Lung (tissue), 12 donors: Measurements from ENCODE around the gene SH3RF2. TPM values are rescaled to one million over a fixed set of nuclear protein-coding genes. Genes with fewer than 3 reads are reported as not detected.

Source experiments
- ATAC-seq: fragments of 200-7000 bp; cut with Tn5 transposase; one replicate; pipeline ENCODE4 v1.9.1; 2020; ENCODE audit warnings: moderate number of reproducible peaks; ENCODE audit not compliant: insufficient read depth, low FRiP score
- DNase-seq, 3 donors: peaks; one replicate each; pipeline ENCODE4 v3.0.0-alpha.2; 2013 to 2017
- H3K27ac ChIP-seq, 2 donors: one replicate each; pipeline ENCODE4 v1.5.1; 2013; ENCODE audit warnings: mild to moderate bottlenecking in 2 of 2, moderate library complexity in 2 of 2, control low read depth in 1 of 2, inconsistent platforms in 1 of 2, low read depth in 1 of 2, low read length in 1 of 2
- H3K27me3 ChIP-seq, 3 donors: one replicate each; pipeline ENCODE4 v1.5.1; 2013; ENCODE audit warnings: low read length in 2 of 3; ENCODE audit not compliant: control insufficient read depth in 3 of 3, insufficient read depth in 3 of 3
- H3K36me3 ChIP-seq, 4 donors: one replicate each; pipeline ENCODE4 v1.5.1; 2013; ENCODE audit warnings: low read length in 4 of 4, mild to moderate bottlenecking in 1 of 4, moderate library complexity in 1 of 4; ENCODE audit not compliant: control insufficient read depth in 4 of 4, insufficient read depth in 4 of 4
- H3K4me1 ChIP-seq, 5 donors: one replicate each; pipeline ENCODE4 v1.5.1; 2013; ENCODE audit warnings: low read length in 5 of 5, mild to moderate bottlenecking in 2 of 5, moderate library complexity in 1 of 5; ENCODE audit not compliant: control insufficient read depth in 5 of 5, insufficient read depth in 5 of 5
- H3K4me3 ChIP-seq: one replicate; pipeline ENCODE4 v1.5.1; 2013; ENCODE audit warnings: mild to moderate bottlenecking, control low read depth, moderate library complexity
- H3K9ac ChIP-seq, 2 donors: one replicate each; pipeline ENCODE4 v1.5.1; 2013; ENCODE audit warnings: low read length in 2 of 2, control low read depth in 1 of 2; ENCODE audit not compliant: insufficient read depth in 1 of 2
- H3K9me3 ChIP-seq, 4 donors: one replicate each; pipeline ENCODE4 v1.5.1; 2013; ENCODE audit warnings: low read length in 3 of 4, mild to moderate bottlenecking in 1 of 4, moderate library complexity in 1 of 4; ENCODE audit not compliant: control insufficient read depth in 4 of 4, insufficient read depth in 3 of 4
- CTCF ChIP-seq: IDR thresholded peaks from 2 replicates; pipeline ENCODE4 v1.5.1; 2012; ENCODE audit warnings: mild to moderate bottlenecking; ENCODE audit errors: control extremely low read depth, extremely low read depth
- WGBS, 2 donors: extraction: QIAGEN DNeasy Blood & Tissue Kit; methylation state at CpG; one replicate each; pipeline ENCODE4 v1.1.7; 2013; 5-methylcytosine and 5-hydroxymethylcytosine counted together
- polyA plus RNA-seq, 2 donors: library from polyadenylated mRNA; stranded (reverse); fragments of 200-250 nt; gene quantifications; one replicate each; pipeline ENCODE4 v1.2.1, GENCODE V29; 2013
- total RNA-seq, 2 donors: library from RNA; depleted of rRNA in 1 of 2; stranded (reverse); fragments of >200 nt in 1 of 2; gene quantifications; one replicate each; pipeline ENCODE4 v1.2.1, GENCODE V29; 2014 to 2021
- donor health status: control.
- donor health status: control.
- donor health status: Bipolar disorder and iron deficiency.
- donor health status: healthy.
- donor health status: DM: yes; HTN: yes; CAD: no.

Gene SH3RF2
- total and polyA plus RNA-seq, 4 donors: 1.3 to 14.3 (median 5.0) TPM

DNA sequence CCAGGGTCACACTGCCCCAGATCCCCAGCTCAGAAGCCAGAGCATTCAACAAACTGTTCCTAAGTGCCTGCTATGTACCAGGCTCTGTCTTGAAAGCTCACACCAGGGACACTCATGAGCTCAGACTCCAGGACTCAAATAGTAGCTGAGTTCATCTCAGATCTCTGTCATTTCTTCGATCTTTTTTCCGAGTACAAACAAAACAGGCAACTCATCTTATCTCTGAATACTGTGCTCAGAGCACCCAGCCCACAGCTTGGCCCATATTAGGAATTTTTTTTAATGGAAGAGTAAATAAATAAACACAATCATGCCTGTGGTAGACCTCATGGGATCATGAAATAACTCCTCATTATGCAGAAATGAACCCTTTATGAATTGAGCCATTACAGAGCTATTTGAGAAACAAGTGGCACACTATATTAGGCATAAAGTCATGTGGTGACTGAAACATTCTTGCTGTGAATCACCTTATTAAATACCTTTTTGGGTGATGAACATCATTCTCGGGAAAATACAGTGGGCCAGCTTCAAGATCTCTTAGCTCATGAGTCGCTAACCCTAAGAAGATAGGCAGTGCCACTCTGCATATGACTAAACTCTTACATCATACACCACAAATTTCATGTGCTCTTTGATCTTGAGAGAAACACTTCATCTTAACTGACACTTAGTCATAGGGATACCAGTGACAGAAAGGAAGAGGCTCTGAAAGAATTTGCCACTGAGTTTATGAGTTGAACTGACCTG lies 9.9 kb downstream of the SH3RF2 start:
- peak overlapping the region in 1 of 2 donors; percentile 17 for H3K27ac ChIP-seq
- H3K4me1 ChIP-seq: peaks cover 0 to 5% (median 0%) of the 10 kb centered on the region in 5 donors
- no peak overlapping the region for H3K4me3 ChIP-seq
- no peak for TF ChIP-seq CTCF
- peaks cover 0 to 25% (median 2%) of the 10 kb centered on the region in 3 donors for H3K27me3 ChIP-seq
- DNase-seq: no peak
- WGBS, 2 donors: 65 to 78% methylated on average over 4 of the region's 4 CpGs
- no peaks in the 10 kb centered on the region for H3K9me3 ChIP-seq
- H3K9ac ChIP-seq: no peak overlapping the region
- no peaks in the 10 kb centered on the region for H3K36me3 ChIP-seq
- ATAC-seq: peak; percentile 41

- H3K4me3 ChIP-seq: no peak overlapping the region
- DNase-seq: no peak
- no peak overlapping the region for H3K9ac ChIP-seq
- no peaks in the 10 kb centered on the region for H3K9me3 ChIP-seq
- H3K36me3 ChIP-seq: no peaks in the 10 kb centered on the region
- no peak for TF ChIP-seq CTCF
- ATAC-seq: no peak
- H3K27ac ChIP-seq: no peak overlapping the region
- peaks cover 0 to 24% (median 0%) of the 10 kb centered on the region in 3 donors for H3K27me3 ChIP-seq
- H3K4me1 ChIP-seq: peaks cover 0 to 7% (median 0%) of the 10 kb centered on the region in 5 donors
These were observed 11.2 kb downstream of the SH3RF2 start for GRCh38 chr5:145947581-145947980.

- no peaks in the 10 kb centered on the region for H3K36me3 ChIP-seq
- H3K9me3 ChIP-seq: no peaks in the 10 kb centered on the region
- H3K4me3 ChIP-seq: no peak overlapping the region
- no peak for DNase-seq
- H3K27me3 ChIP-seq: peaks cover 0 to 24% (median 0%) of the 10 kb centered on the region in 3 donors
- no peak for TF ChIP-seq CTCF
- no peak for ATAC-seq
- peaks cover 0 to 7% (median 0%) of the 10 kb centered on the region in 5 donors for H3K4me1 ChIP-seq
- 96% methylated on average over 3 of the region's 3 CpGs for WGBS, 2 donors
- H3K27ac ChIP-seq: no peak overlapping the region
- H3K9ac ChIP-seq: no peak overlapping the region
These were observed 11.7 kb downstream of the SH3RF2 start for GRCh38 chr5:145948047-145948446.
